GM12873 (cell line): ENCODE data around the gene CLVS2.

Experiments
- CTCF ChIP-seq: IDR thresholded peaks from 2 replicates; pipeline ENCODE4 v1.5.1; 2012; ENCODE audit warnings: low read depth, mild to moderate bottlenecking, moderate library complexity, low read length, control low read depth; ENCODE audit not compliant: insufficient read depth; ENCODE audit errors: missing control alignments

Gene CLVS2

GRCh38 chr6:123091091-123091895 lies 95.3 kb downstream of the CLVS2 start:
- no peak for TF ChIP-seq CTCF

GRCh38 chr6:123091896-123092271 lies 95.8 kb downstream of the CLVS2 start:
- no peak for TF ChIP-seq CTCF

- TF ChIP-seq CTCF = no peak
These were observed 98.8 kb downstream of the CLVS2 start for GRCh38 chr6:123094795-123095194.

GRCh38 chr6:123105561-123105960 lies 109.5 kb downstream of the CLVS2 start:
- no peak for TF ChIP-seq CTCF

GRCh38 chr6:123116370-123116769 lies 120.3 kb downstream of the CLVS2 start:
- TF ChIP-seq CTCF = no peak

- no peak for TF ChIP-seq CTCF
These were observed 121.3 kb downstream of the CLVS2 start for GRCh38 chr6:123117145-123117908.

- TF ChIP-seq CTCF = no peak
These were observed 122.8 kb downstream of the CLVS2 start for GRCh38 chr6:123118811-123119210.
